HG03135 (cell line): ENCODE data around the gene TOMM40L.
"Not testable (repeated sequence)": the region's sequence is repeated elsewhere in the genome, so short reads cannot be mapped to it uniquely, and the experiment has no call there.

Experiments
- ATAC-seq: cut with Tn5 transposase; IDR thresholded peaks from one replicate; pipeline ENCODE4 v1.9.1; 2021; ENCODE audit warnings: mild to moderate bottlenecking, moderate library complexity; ENCODE audit not compliant: unreplicated experiment

Gene TOMM40L

GRCh38 chr1:161218301-161219077 lies 7.4 kb upstream of the TOMM40L start:
- ATAC-seq = no peak

GRCh38 chr1:161219078-161219892 lies 6.6 kb upstream of the TOMM40L start:
- ATAC-seq = no peak

GRCh38 chr1:161220002-161220401 lies 5.9 kb upstream of the TOMM40L start:
- no peak for ATAC-seq

GRCh38 chr1:161222175-161223019 lies 3.5 kb upstream of the TOMM40L start:
- no peak for ATAC-seq

- ATAC-seq = no peak
These were observed 1.8 kb upstream of the TOMM40L start for GRCh38 chr1:161223805-161224694.

- ATAC-seq = not testable (repeated sequence)
These were observed 1.2 kb upstream of the TOMM40L start for GRCh38 chr1:161224695-161225087.

- no peak for ATAC-seq
These were observed 704 bp upstream of the TOMM40L start for GRCh38 chr1:161225178-161225533.

- no peak for ATAC-seq
These were observed 456 bp downstream of the TOMM40L start for GRCh38 chr1:161226320-161226711.

- ATAC-seq = no peak
These were observed 899 bp downstream of the TOMM40L start for GRCh38 chr1:161226759-161227158.

GRCh38 chr1:161227196-161227871 lies 1.5 kb downstream of the TOMM40L start:
- ATAC-seq = peak; percentile 40

- ATAC-seq = no peak
These were observed 2.2 kb downstream of the TOMM40L start for GRCh38 chr1:161228032-161228431.

GRCh38 chr1:161229896-161230295 lies 4.0 kb downstream of the TOMM40L start:
- no peak for ATAC-seq

GRCh38 chr1:161230762-161231161 lies 4.9 kb downstream of the TOMM40L start:
- ATAC-seq = no peak

GRCh38 chr1:161233102-161233501 lies 7.2 kb downstream of the TOMM40L start:
- ATAC-seq = no peak

GRCh38 chr1:161235957-161236775 lies 10.3 kb downstream of the TOMM40L start:
- no peak for ATAC-seq

- no peak for ATAC-seq
These were observed 12.2 kb downstream of the TOMM40L start, which contains the start of gene NR1I3 for GRCh38 chr1:161238039-161238473. NR1I3 (minus strand) TSS chr1:161238203; CDS start chr1:161236565, 1,638 bp downstream.

GRCh38 chr1:161241682-161242081 lies 15.8 kb downstream of the TOMM40L start:
- no peak for ATAC-seq

GRCh38 chr1:161242313-161242712 lies 16.5 kb downstream of the TOMM40L start:
- no peak for ATAC-seq

GRCh38 chr1:161244888-161245287 lies 19.0 kb downstream of the TOMM40L start:
- no peak for ATAC-seq
